Esophagus muscularis mucosa (tissue), 4 donors: ENCODE results near the gene DOCK4. TPM values are rescaled to one million over a fixed set of nuclear protein-coding genes. Genes with fewer than 3 reads are reported as not detected.

Source experiments
- DNase-seq: peaks from one replicate; pipeline ENCODE4 v3.0.0-alpha.2; 2017; ENCODE audit errors: extremely low spot score
- H3K27ac ChIP-seq, 4 donors: fragments of 200-600 bp; sonication (generic); replicated peaks in 1 of 4; 1 replicate in 3 of 4; 2 replicates in 1 of 4; pipeline ENCODE4 v1.5.1; 2016 to 2019; ENCODE audit warnings: mild to moderate bottlenecking in 1 of 4
- H3K27me3 ChIP-seq, 4 donors: fragments of 200-600 bp; sonication (generic); one replicate each; pipeline versions ENCODE4 v1.5.1 to v1.6.0; 2016 to 2019
- H3K36me3 ChIP-seq, 4 donors: fragments of 200-600 bp; sonication (generic); one replicate each; pipeline ENCODE4 v1.5.1; 2016 to 2019
- H3K4me1 ChIP-seq, 4 donors: fragments of 200-600 bp; sonication (generic); one replicate each; pipeline ENCODE4 v1.5.1; 2016 to 2019
- H3K4me3 ChIP-seq, 4 donors: fragments of 200-600 bp; sonication (generic); 1 replicate in 2 of 4; 2 replicates in 2 of 4; pipeline ENCODE4 v1.5.1; 2016 to 2019; ENCODE audit warnings: mild to moderate bottlenecking in 4 of 4, moderate library complexity in 1 of 4
- H3K9me3 ChIP-seq, 4 donors: fragments of 200-600 bp; sonication (generic); 1 replicate in 3 of 4; 2 replicates in 1 of 4; pipeline ENCODE4 v1.5.1; 2016 to 2019
- EP300 ChIP-seq: sonication (generic); formaldehyde crosslinking; IDR thresholded peaks from one replicate; pipeline ENCODE4 v1.6.1; 2017; ENCODE audit warnings: antibody characterized with exemption
- POLR2A ChIP-seq: fragments of 450-650 bp; IDR thresholded peaks from one replicate; pipeline ENCODE4 v1.6.1; 2017; ENCODE audit warnings: antibody characterized with exemption, moderate library complexity, mild to moderate bottlenecking, low read depth
- POLR2AphosphoS5 ChIP-seq, 2 donors: sonication (generic); formaldehyde crosslinking; IDR thresholded peaks; one replicate each; pipeline ENCODE4 v1.6.1; 2017; ENCODE audit warnings: antibody characterized with exemption in 2 of 2
- WGBS: methylation state at CpG from one replicate; pipeline ENCODE4 v1.1.5; 2018; 5-methylcytosine and 5-hydroxymethylcytosine counted together
- intact Hi-C: fragments of 100-400 bp; cut with DNase I; formaldehyde crosslinking; loops from one replicate; pipeline ENCODE4 v1.15.1; 2023
- total RNA-seq, 4 donors: library from RNA; depleted of rRNA; stranded (reverse); fragments of >200 nt; gene quantifications; one replicate each; pipeline versions ENCODE4 v1.1.0 to v1.2.1, GENCODE V29; 2016
- TF ChIP-seq, protein P1 (sequence below), 3 experiments: fragments of 200-600 bp in 2 of 3; fragments of 450-650 bp in 1 of 3; sonication (generic) in 2 of 3; IDR thresholded peaks; one replicate each; pipeline ENCODE4 v1.5.1; 2017 to 2019; ENCODE audit warnings: antibody characterized with exemption in 3 of 3, mild to moderate bottlenecking in 2 of 3, moderate library complexity in 1 of 3

Gene DOCK4
- total RNA-seq, 4 donors from 2014 or later, result 14.0 to 25.3 (median 18.8) TPM

DNA sequence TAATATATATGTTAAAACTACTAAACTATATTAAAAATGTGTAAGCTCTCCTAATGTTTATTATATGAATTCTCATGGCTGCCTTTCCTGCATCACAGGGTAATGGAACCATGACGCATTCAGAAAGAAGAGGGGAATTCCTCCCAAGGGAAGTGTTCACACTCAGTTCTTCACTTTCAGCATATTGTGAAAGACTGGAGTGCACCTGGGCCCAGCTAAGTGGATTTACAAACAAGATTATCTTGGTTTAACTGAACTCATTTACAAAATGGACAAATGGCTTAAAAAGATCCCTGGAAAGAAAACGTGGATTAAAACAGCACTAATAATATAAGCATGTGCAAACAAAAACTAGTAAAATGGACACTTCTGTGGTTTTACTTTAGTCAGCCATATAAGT, 149.8 kb downstream of the DOCK4 start:
- H3K27ac ChIP-seq, result no peak overlapping the region
- no peaks in the 10 kb centered on the region for H3K9me3 ChIP-seq
- no peak overlapping the region for H3K4me3 ChIP-seq
- peaks cover 5 to 31% (median 21%) of the 10 kb centered on the region in 4 donors for H3K4me1 ChIP-seq
- no peaks in the 10 kb centered on the region for H3K27me3 ChIP-seq
- TF ChIP-seq, protein P1, sequence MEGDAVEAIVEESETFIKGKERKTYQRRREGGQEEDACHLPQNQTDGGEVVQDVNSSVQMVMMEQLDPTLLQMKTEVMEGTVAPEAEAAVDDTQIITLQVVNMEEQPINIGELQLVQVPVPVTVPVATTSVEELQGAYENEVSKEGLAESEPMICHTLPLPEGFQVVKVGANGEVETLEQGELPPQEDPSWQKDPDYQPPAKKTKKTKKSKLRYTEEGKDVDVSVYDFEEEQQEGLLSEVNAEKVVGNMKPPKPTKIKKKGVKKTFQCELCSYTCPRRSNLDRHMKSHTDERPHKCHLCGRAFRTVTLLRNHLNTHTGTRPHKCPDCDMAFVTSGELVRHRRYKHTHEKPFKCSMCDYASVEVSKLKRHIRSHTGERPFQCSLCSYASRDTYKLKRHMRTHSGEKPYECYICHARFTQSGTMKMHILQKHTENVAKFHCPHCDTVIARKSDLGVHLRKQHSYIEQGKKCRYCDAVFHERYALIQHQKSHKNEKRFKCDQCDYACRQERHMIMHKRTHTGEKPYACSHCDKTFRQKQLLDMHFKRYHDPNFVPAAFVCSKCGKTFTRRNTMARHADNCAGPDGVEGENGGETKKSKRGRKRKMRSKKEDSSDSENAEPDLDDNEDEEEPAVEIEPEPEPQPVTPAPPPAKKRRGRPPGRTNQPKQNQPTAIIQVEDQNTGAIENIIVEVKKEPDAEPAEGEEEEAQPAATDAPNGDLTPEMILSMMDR (IDR thresholded peaks at IDR 0.05), result no peak
- TF ChIP-seq EP300 (no peak), POLR2AphosphoS5 (IDR thresholded peaks at IDR 0.05) (no peak), POLR2A (no peak)
- 71% methylated on average over 2 of the region's 2 CpGs for WGBS
- no peaks in the 10 kb centered on the region for H3K36me3 ChIP-seq
- no peak for DNase-seq
- intact Hi-C loops, result no loop called here

DNA sequence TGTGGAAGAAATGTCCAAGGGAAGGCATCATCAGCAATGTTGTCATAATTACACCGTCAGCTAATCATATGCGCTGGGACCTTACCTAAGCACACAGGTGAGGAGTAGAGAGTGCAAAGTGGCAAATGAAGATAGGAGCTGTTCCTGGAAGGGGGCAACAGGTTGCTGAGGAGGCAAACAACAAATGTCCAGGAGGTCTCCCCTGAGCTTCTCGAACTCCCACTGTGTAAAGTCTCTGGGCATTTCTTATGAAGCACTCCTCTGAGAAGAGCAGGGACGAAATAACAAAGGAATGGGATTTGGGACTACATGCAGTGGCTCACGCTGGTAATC, 152.5 kb downstream of the DOCK4 start:
- Histone ChIP-seq H3K4me3 (no peak overlapping the region), H3K9me3 (no peaks in the 10 kb centered on the region), H3K36me3 (no peaks in the 10 kb centered on the region), H3K4me1 (peaks cover 7 to 21% (median 10%) of the 10 kb centered on the region in 4 donors), H3K27ac (no peak overlapping the region), H3K27me3 (no peaks in the 10 kb centered on the region)
- WGBS, result 95% methylated on average over 5 of the region's 5 CpGs
- intact Hi-C loops, result no loop called here
- DNase-seq, result no peak
- TF ChIP-seq EP300, result no peak
- no peak for TF ChIP-seq POLR2A
- TF ChIP-seq, protein P1 (IDR thresholded peaks at IDR 0.05), result no peak
- no peak for TF ChIP-seq POLR2AphosphoS5 (IDR thresholded peaks at IDR 0.05)

DNA sequence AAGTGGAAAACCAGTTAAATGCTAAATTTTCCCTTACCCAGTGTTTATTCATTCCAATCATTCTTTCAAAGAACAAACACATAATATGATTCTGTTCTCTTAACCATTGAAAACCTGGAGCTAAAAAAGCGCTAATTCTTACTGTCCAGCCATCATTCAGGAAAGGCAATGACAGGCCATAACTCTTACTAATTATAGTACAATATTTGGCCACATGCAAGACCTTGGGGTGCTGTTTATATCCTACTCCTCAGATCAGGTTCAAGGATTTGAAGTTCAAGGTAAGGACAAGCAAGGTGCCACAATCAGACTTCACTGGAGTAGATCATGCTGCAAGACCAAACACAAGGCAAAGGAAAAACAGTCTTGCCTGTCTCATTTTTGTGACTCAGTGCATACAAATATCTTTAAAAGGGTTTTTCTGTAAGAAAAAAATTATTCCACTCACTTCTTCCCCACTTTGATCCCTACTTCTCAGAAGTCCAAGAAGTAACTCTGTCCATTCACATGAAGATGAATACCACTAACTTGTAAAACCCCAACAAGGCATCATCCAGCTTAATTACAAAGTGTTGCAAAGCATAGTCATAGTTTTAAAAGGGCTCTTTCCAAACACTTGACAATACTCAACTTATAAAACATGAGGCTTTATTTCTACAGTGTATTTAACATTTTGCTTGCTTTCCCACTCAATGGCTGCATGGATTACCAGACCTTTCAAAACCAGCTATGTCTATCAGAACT, 153.0 kb downstream of the DOCK4 start:
- Histone ChIP-seq H3K36me3 (no peaks in the 10 kb centered on the region), H3K27ac (no peak overlapping the region), H3K27me3 (no peaks in the 10 kb centered on the region), H3K4me1 (peaks cover 7 to 17% (median 10%) of the 10 kb centered on the region in 4 donors), H3K9me3 (no peaks in the 10 kb centered on the region), H3K4me3 (no peak overlapping the region)
- 100% methylated on average over 1 of the region's 1 CpG for WGBS
- DNase-seq, result no peak
- TF ChIP-seq POLR2A (no peak), POLR2AphosphoS5 (IDR thresholded peaks at IDR 0.05) (no peak), EP300 (no peak)
- TF ChIP-seq, protein P1 (IDR thresholded peaks at IDR 0.05), result no peak
- intact Hi-C loops, result no loop called here

DNA sequence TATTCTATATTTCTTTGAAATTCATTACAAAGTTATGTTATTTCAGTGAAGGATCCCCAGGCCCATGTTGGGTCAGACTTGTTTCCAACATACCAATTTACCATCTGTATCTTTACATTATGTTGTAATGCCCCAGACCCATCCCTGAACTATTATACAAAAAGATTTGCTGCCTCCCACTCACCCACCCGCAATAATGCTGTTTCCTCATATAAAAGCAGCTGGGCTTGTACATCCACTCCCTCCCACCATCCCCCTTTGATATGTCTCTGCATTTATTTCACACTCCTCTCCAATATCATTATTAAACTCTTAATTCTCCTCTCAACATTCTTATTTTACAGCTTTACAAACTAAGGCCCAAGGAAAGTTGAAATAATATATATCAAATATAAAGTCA, 153.7 kb downstream of the DOCK4 start:
- intact Hi-C loops, result no loop called here
- TF ChIP-seq EP300 (no peak), POLR2A (no peak), POLR2AphosphoS5 (IDR thresholded peaks at IDR 0.05) (no peak)

DNA sequence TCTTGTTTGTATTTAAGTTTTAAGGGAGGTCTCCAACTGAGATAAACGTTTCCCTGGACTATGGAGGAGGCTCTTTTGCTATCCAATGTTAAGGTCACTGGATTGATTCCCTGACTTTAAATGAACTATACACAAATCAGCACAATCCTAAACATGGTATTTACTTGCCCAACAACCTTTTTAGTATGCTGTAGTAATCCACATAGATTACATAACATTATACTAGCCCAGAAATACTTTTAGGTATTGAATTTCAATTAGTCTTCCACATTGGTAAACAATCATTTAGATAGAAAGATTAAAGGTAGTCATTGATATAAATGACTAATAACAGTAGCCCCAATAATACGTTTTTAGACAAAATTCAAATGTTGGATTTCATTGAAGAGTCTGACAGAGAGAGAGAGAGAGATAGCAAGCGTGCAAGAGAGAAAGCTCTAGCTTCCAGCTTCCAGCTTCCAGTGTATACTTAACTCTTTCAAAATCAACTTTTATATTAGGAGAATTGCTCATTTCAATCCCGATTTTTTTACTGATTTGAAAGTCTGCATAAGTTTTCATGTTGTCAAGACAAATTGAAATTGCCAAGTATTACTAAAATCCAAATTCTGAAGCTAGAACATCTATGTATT, 155.8 kb downstream of the DOCK4 start:
- no peak for DNase-seq
- Histone ChIP-seq H3K36me3 (no peaks in the 10 kb centered on the region), H3K9me3 (peaks cover 0 to 8% (median 4%) of the 10 kb centered on the region in 4 donors), H3K27me3 (no peaks in the 10 kb centered on the region), H3K4me3 (no peak overlapping the region), H3K27ac (no peak overlapping the region), H3K4me1 (peaks cover 7 to 13% (median 10%) of the 10 kb centered on the region in 4 donors)
- intact Hi-C loops, result no loop called here
- WGBS, result 62% methylated on average over 4 of the region's 4 CpGs
- TF ChIP-seq, protein P1 (IDR thresholded peaks at IDR 0.05), result no peak
- TF ChIP-seq POLR2A, result no peak
- no peak for TF ChIP-seq EP300
- no peak for TF ChIP-seq POLR2AphosphoS5 (IDR thresholded peaks at IDR 0.05)

More for the DNA sequence above, 153.7 kb downstream of the DOCK4 start:
- H3K9me3 ChIP-seq, result peaks cover 0 to 3% (median 2%) of the 10 kb centered on the region in 4 donors
- peaks cover 7 to 17% (median 10%) of the 10 kb centered on the region in 4 donors for H3K4me1 ChIP-seq
- no peaks in the 10 kb centered on the region for H3K36me3 ChIP-seq
- H3K4me3 ChIP-seq, result no peak overlapping the region
- WGBS, result 69% methylated on average over 1 of the region's 1 CpG
- DNase-seq, result no peak
- no peak overlapping the region for H3K27ac ChIP-seq
- no peaks in the 10 kb centered on the region for H3K27me3 ChIP-seq
